HCT116 (cell line): ENCODE measurements around the gene HMBS. TPM values are rescaled to one million over a fixed set of nuclear protein-coding genes. Genes with fewer than 3 reads are reported as not detected.
A peak's percentile ranks its signal among the peaks of the same experiment; 100 is the strongest.

Experiments used
- ATAC-seq: fragments of 200-7000 bp; cut with Tn5 transposase; 2 replicates; pipeline ENCODE4 v1.9.1; 2020; ENCODE audit warnings: mild to moderate bottlenecking, moderate library complexity
- BruUV-seq: library from RNA; stranded (reverse); fragments of 400-500 nt; replicated peaks from 2 replicates; lab custom pipeline; 2021; lab: Mats Ljungman, UMichigan
- CTCF ChIA-PET: fragments of 300-600 bp; sonication (Branson Sonifier 250); formaldehyde crosslinking; loops from one replicate; lab custom pipeline; 2021; ENCODE audit warnings: antibody characterized with exemption; lab: Charles Lee
- POLR2A ChIA-PET: fragments of 300-600, 350-600 bp; sonication (Branson Sonifier 250); formaldehyde crosslinking; loops from one replicate; lab custom pipeline; 2021; ENCODE audit warnings: antibody characterized with exemption; lab: Charles Lee
- RAD21 ChIA-PET, 2 experiments: fragments of 300-600 bp; sonication (Branson Sonifier 250); formaldehyde crosslinking; loops; one replicate each; lab custom pipeline; 2023; ENCODE audit warnings: low total read pairs in 2 of 2; ENCODE audit not compliant: uncharacterized antibody in 2 of 2, unreplicated experiment in 2 of 2, low non-redundant PET in 1 of 2; lab: Charles Lee
- DNase-seq: peaks from one replicate; pipeline ENCODE4 v3.0.0-alpha.2; 2010; ENCODE audit warnings: low read depth, low spot score
- H2AFZ ChIP-seq: fragments of 200-600 bp; shearing (Covaris generic), sonication (generic); 2 replicates; pipeline ENCODE4 v1.6.1; 2017; ENCODE audit warnings: low read depth, mixed run types, mixed read lengths, antibody characterized with exemption, low read length; ENCODE audit not compliant: poor library complexity, severe bottlenecking
- H3K27ac ChIP-seq: 2 replicates; pipeline ENCODE4 v1.5.1; 2012; ENCODE audit warnings: low read depth, low read length
- H3K27me3 ChIP-seq: fragments of 200-600 bp; sonication (generic); 2 replicates; pipeline ENCODE4 v1.6.1; 2016; ENCODE audit warnings: mixed run types, low read length, mixed read lengths; ENCODE audit not compliant: insufficient read depth
- H3K36me3 ChIP-seq, 2 experiments: fragments of 200-500 bp in 1 of 2; fragments of 200-600 bp in 1 of 2; sonication (Bioruptor generic) in 1 of 2; sonication (generic) in 1 of 2; 2 replicates each; pipeline versions ENCODE4 v1.5.1 to v1.6.1; 2014 to 2016; ENCODE audit warnings: low read length in 2 of 2, inconsistent platforms in 1 of 2, mixed read lengths in 1 of 2, mixed run types in 1 of 2; ENCODE audit not compliant: insufficient read depth in 2 of 2, control insufficient read depth in 1 of 2
- H3K4me1 ChIP-seq, 2 experiments: fragments of 200-600 bp in 1 of 2; sonication (generic) in 1 of 2; 2 replicates each; pipeline versions ENCODE4 v1.5.1 to v1.6.1; 2012 to 2017; ENCODE audit warnings: low read length in 2 of 2, inconsistent platforms in 1 of 2, mild to moderate bottlenecking in 1 of 2, mixed read lengths in 1 of 2, mixed run types in 1 of 2, moderate library complexity in 1 of 2; ENCODE audit not compliant: insufficient read depth in 2 of 2, control insufficient read depth in 1 of 2
- H3K4me2 ChIP-seq: fragments of 200-600 bp; sonication (generic); 2 replicates; pipeline ENCODE4 v1.6.1; 2017; ENCODE audit warnings: mixed run types, low read length, mixed read lengths
- H3K4me3 ChIP-seq, 2 experiments: fragments of 200-600 bp in 1 of 2; sonication (generic) in 1 of 2; replicated peaks in 1 of 2; 2 replicates each; pipeline ENCODE4 v1.5.1; 2011 to 2016; ENCODE audit warnings: low read length in 2 of 2, control low read depth in 1 of 2, low read depth in 1 of 2, mild to moderate bottlenecking in 1 of 2, mixed read lengths in 1 of 2, mixed run types in 1 of 2
- H3K79me2 ChIP-seq: fragments of 200-600 bp; sonication (generic); 2 replicates; pipeline ENCODE4 v1.6.1; 2017; ENCODE audit warnings: mild to moderate bottlenecking, mixed run types, low read length, moderate library complexity, mixed read lengths; ENCODE audit not compliant: insufficient read depth
- H3K9ac ChIP-seq: fragments of 200-600 bp; sonication (generic); 2 replicates; pipeline ENCODE4 v1.6.1; 2016; ENCODE audit warnings: low read length, mixed read lengths
- H3K9me2 ChIP-seq: fragments of 200-600 bp; sonication (generic), shearing (Covaris generic); 2 replicates; pipeline ENCODE4 v1.6.1; 2017; ENCODE audit warnings: mixed run types, mild to moderate bottlenecking, moderate library complexity; ENCODE audit not compliant: insufficient read depth
- H3K9me3 ChIP-seq, 2 experiments: fragments of 200-500 bp in 1 of 2; fragments of 200-600 bp in 1 of 2; sonication (Bioruptor generic) in 1 of 2; sonication (generic) in 1 of 2; 2 replicates each; pipeline ENCODE4 v1.6.1; 2014 to 2017; ENCODE audit warnings: low read length in 2 of 2, mixed read lengths in 2 of 2, inconsistent platforms in 1 of 2, low read depth in 1 of 2, mild to moderate bottlenecking in 1 of 2, mixed run types in 1 of 2, moderate library complexity in 1 of 2; ENCODE audit not compliant: control insufficient read depth in 1 of 2, insufficient read depth in 1 of 2
- H4K20me1 ChIP-seq: fragments of 200-600 bp; sonication (generic), shearing (Covaris generic); 2 replicates; pipeline ENCODE4 v1.6.1; 2017; ENCODE audit warnings: mixed run types, mild to moderate bottlenecking, moderate library complexity; ENCODE audit not compliant: insufficient read depth
- CBX3 ChIP-seq: IDR thresholded peaks from 2 replicates; pipeline ENCODE4 v1.6.1; 2012; ENCODE audit warnings: low read depth
- CTCF ChIP-seq, 3 experiments: fragments of 200-600 bp in 1 of 3; sonication (generic) in 1 of 3; IDR thresholded peaks in 2 of 3; conservative IDR thresholded peaks in 1 of 3; 2 replicates each; pipeline ENCODE4 v1.5.1; 2012 to 2017; ENCODE audit warnings: low read depth in 2 of 3, low read length in 2 of 3, antibody characterized with exemption in 1 of 3, borderline replicate concordance in 1 of 3, control low read depth in 1 of 3, mild to moderate bottlenecking in 1 of 3, mixed read lengths in 1 of 3, mixed run types in 1 of 3, moderate library complexity in 1 of 3; ENCODE audit not compliant: insufficient read depth in 1 of 3
- EZH2phosphoT487 ChIP-seq: fragments of 200-600 bp; IDR thresholded peaks from 2 replicates; pipeline ENCODE4 v1.6.1; 2018; ENCODE audit warnings: antibody characterized with exemption, borderline replicate concordance
- POLR2A ChIP-seq: IDR thresholded peaks from 2 replicates; pipeline ENCODE4 v1.7.0; 2011; ENCODE audit warnings: borderline replicate concordance; ENCODE audit not compliant: insufficient read depth, insufficient read length; ENCODE audit errors: extremely low read depth
- POLR2AphosphoS5 ChIP-seq: IDR thresholded peaks from 2 replicates; pipeline ENCODE4 v1.6.1; 2011; ENCODE audit warnings: mild to moderate bottlenecking, low read depth, low read length, moderate library complexity
- TCF7L2 ChIP-seq: IDR thresholded peaks from 2 replicates; pipeline ENCODE4 v1.7.0; 2011; ENCODE audit warnings: borderline replicate concordance, inconsistent platforms; ENCODE audit not compliant: insufficient read depth, insufficient read length; ENCODE audit errors: extremely low read depth
- YY1 ChIP-seq: IDR thresholded peaks from 2 replicates; pipeline ENCODE4 v1.6.1; 2011; ENCODE audit warnings: low read length, low read depth, moderate library complexity, mild to moderate bottlenecking; ENCODE audit not compliant: insufficient replicate concordance; ENCODE audit errors: extremely low read depth
- ZFX ChIP-seq: fragments of 450-650 bp; IDR thresholded peaks from 2 replicates; pipeline ENCODE4 v1.6.1; 2017
- intact Hi-C: fragments of 100-400 bp; cut with micrococcal nuclease; formaldehyde crosslinking; loops from 2 replicates; pipeline ENCODE4 v1.10.0; 2022
- total RNA-seq: library from RNA; stranded (reverse); gene quantifications from one replicate; pipeline ENCODE4 v1.2.1, GENCODE V29; 2021; ENCODE audit not compliant: unreplicated experiment

Gene HMBS
- total RNA-seq, 1 experiment from 2014 or later: 69.0 TPM

GRCh38 chr11:119095066-119095880 lies 10.6 kb downstream of the HMBS start:
- ChIA-PET POLR2A (interaction anchor here (0.7 to 2.6 kb wide), 13 partner anchors 9 to 266 kb away, joined by 3 to 27 read pairs (median 4); partner anchors contain the start of genes C2CD2L, HINFP, HMBS and NLRX1), RAD21 (interaction anchor here (0.6 to 1.1 kb wide), 3 partner anchors 10 to 243 kb away, joined by 3 to 9 read pairs (median 6); no protein-coding TSS in a partner anchor), CTCF (interaction anchor here (1.1 to 2.6 kb wide), 3 partner anchors 9 to 243 kb away, joined by 3 to 20 read pairs (median 4); partner anchors contain the start of gene HMBS)
- Histone ChIP-seq H3K4me3 (peak overlapping the region; percentile 83 to 97), H3K4me1 (peaks cover 18 to 29% of the 10 kb centered on the region in 2 experiments), H3K27ac (peak overlapping the region; percentile 93), H3K9ac (peak overlapping the region; percentile 99), H3K4me2 (peak overlapping the region; percentile 80), H2AFZ (no peak overlapping the region), H3K9me3 (no peaks in the 10 kb centered on the region), H3K79me2 (peaks cover 46% of the 10 kb centered on the region), H3K36me3 (peaks cover 14 to 45% of the 10 kb centered on the region in 2 experiments), H3K27me3 (no peaks in the 10 kb centered on the region), H4K20me1 (peaks cover 11% of the 10 kb centered on the region; the same call in 1 of the 2 replicates), H3K9me2 (no peaks in the 10 kb centered on the region)
- DNase-seq (peak; percentile 99), ATAC-seq (peak; percentile 82)
- BruUV-seq: TSS peak; percentile 68
- intact Hi-C loops: no loop called here
- TF ChIP-seq POLR2AphosphoS5 (peak; percentile 100), CBX3 (no peak), TCF7L2 (peak; percentile 71), YY1 (peak; percentile 59), EZH2phosphoT487 (no peak), POLR2A (peak; percentile 100), ZFX (peak; percentile 95), CTCF (IDR thresholded peaks at IDR 0.05 in 2 of 3, conservative IDR thresholded peaks at IDR 0.05 in 1 of 3; ENCODE audit: borderline replicate concordance in 1 of 3, insufficient read depth in 1 of 3, low read depth in 2 of 3, low read length in 2 of 3) (peak in 1 of 3 experiments; percentile 6; a peak in 2 of 6 replicates)
